ENCODE measurements around the gene CDH23.

CDH23 gene

GRCh38 chr10:71567006-71567405 is 170.3 kb downstream of the CDH23 start:
- TF ChIP-seq, protein P1, sequence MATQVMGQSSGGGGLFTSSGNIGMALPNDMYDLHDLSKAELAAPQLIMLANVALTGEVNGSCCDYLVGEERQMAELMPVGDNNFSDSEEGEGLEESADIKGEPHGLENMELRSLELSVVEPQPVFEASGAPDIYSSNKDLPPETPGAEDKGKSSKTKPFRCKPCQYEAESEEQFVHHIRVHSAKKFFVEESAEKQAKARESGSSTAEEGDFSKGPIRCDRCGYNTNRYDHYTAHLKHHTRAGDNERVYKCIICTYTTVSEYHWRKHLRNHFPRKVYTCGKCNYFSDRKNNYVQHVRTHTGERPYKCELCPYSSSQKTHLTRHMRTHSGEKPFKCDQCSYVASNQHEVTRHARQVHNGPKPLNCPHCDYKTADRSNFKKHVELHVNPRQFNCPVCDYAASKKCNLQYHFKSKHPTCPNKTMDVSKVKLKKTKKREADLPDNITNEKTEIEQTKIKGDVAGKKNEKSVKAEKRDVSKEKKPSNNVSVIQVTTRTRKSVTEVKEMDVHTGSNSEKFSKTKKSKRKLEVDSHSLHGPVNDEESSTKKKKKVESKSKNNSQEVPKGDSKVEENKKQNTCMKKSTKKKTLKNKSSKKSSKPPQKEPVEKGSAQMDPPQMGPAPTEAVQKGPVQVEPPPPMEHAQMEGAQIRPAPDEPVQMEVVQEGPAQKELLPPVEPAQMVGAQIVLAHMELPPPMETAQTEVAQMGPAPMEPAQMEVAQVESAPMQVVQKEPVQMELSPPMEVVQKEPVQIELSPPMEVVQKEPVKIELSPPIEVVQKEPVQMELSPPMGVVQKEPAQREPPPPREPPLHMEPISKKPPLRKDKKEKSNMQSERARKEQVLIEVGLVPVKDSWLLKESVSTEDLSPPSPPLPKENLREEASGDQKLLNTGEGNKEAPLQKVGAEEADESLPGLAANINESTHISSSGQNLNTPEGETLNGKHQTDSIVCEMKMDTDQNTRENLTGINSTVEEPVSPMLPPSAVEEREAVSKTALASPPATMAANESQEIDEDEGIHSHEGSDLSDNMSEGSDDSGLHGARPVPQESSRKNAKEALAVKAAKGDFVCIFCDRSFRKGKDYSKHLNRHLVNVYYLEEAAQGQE (IDR thresholded peaks at IDR 0.05; ENCODE audit: insufficient read depth in 1 of 2, low read depth in 2 of 2, low read length in 2 of 2): no peak
- TF ChIP-seq SIN3A (IDR thresholded peaks at IDR 0.05; ENCODE audit: borderline replicate concordance, insufficient read depth, low read length): no peak
- no peak for TF ChIP-seq POLR2AphosphoS5 (IDR thresholded peaks at IDR 0.05; ENCODE audit: low read depth, low read length)
- TF ChIP-seq FOXP2 (optimal IDR thresholded peaks at IDR 0.05; ENCODE audit: borderline replicate concordance, extremely low read depth, extremely low read length, insufficient read depth): no peak
- no peak for TF ChIP-seq TAF1 (IDR thresholded peaks at IDR 0.05; ENCODE audit: borderline replicate concordance, insufficient read depth, low read length)

- TF ChIP-seq SIN3A (IDR thresholded peaks at IDR 0.05; ENCODE audit: borderline replicate concordance, insufficient read depth, low read length) (no peak), TAF1 (IDR thresholded peaks at IDR 0.05; ENCODE audit: borderline replicate concordance, insufficient read depth, low read length) (no peak), FOXP2 (optimal IDR thresholded peaks at IDR 0.05; ENCODE audit: borderline replicate concordance, extremely low read depth, extremely low read length, insufficient read depth) (no peak), POLR2AphosphoS5 (IDR thresholded peaks at IDR 0.05; ENCODE audit: low read depth, low read length) (no peak)
- TF ChIP-seq, protein P1 (IDR thresholded peaks at IDR 0.05; ENCODE audit: insufficient read depth in 1 of 2, low read depth in 2 of 2, low read length in 2 of 2): no peak
Observed at GRCh38 chr10:71568896-71569492, 172.3 kb downstream of the CDH23 start.

DNA sequence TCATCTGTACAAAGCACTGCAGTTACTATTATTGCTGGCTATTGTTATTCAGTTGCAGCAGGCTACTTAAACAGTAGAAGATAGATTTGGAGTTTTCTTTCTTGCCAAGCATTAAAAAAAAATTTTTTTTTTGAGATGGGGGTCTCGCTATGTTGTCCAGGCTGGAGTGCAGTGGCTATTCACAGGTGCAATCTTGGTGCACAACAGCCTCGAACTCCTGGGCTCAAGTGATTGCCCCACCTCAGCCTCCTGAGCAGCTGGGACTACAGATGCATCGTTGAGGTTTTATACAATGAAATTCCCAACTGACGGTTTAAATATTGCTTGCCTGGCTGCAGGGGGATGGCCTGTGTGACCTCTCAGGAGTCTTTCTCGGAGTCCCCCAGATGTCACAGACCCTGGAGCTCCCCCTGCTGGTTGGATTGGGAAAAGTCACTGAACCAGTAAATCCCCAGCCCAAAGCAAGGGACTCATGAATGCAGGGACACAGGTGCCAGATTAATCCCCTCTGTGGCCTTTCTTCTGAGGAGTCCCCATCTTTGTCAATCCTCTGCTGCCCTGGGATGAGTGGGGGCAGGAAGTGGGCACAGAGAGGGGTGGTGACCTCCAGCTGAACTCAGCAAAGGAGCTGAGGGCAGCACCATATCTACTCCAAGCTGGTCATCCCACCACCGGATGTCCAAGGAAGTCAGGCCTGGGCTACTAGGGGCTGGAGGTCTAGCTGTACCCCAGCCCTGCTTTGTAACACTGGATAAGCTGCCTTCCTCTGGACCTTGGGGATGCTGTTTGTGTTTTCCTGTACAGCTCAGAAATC is 173.3 kb downstream of the CDH23 start:
- TF ChIP-seq SIN3A (IDR thresholded peaks at IDR 0.05; ENCODE audit: borderline replicate concordance, insufficient read depth, low read length) (no peak), POLR2AphosphoS5 (IDR thresholded peaks at IDR 0.05; ENCODE audit: low read depth, low read length) (no peak), FOXP2 (optimal IDR thresholded peaks at IDR 0.05; ENCODE audit: borderline replicate concordance, extremely low read depth, extremely low read length, insufficient read depth) (no peak), TAF1 (IDR thresholded peaks at IDR 0.05; ENCODE audit: borderline replicate concordance, insufficient read depth, low read length) (no peak)
- TF ChIP-seq, protein P1 (IDR thresholded peaks at IDR 0.05; ENCODE audit: insufficient read depth in 1 of 2, low read depth in 2 of 2, low read length in 2 of 2): no peak

DNA sequence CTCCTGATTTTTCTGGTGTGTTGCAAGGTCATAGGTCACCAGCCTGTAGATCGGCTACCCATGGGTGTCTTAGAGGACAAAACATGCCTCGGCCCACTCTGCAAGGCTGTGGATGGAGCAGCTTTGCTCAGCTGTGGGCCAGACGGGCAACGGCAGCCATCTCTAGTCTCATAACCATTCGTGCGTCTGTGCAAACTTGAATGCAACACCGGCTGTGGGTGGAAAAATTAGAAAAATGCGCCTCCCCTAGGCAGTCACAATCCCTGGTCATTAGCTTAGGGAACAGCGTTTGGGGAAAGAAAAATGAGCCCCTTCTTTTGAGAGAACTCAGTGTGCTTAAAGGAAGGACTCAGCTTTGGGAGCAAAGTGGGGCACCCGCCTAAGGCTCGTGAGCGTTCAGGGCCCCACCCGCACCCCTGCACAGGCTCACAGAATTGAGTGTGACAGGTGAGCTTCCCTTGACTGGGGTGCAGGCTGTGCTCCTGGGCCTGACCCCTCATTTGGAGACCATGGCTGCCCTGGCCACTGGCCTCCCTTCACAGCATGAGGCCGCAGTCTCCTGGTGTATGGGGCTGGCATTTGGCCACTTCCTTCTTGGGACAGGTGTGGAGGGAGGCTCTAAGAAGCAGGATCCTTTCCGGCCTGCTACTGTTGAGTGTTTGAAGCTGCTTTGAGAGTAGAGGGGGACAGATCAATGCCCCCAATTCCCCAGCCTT is 174.9 kb downstream of the CDH23 start:
- TF ChIP-seq FOXP2 (optimal IDR thresholded peaks at IDR 0.05; ENCODE audit: borderline replicate concordance, extremely low read depth, extremely low read length, insufficient read depth) (no peak), SIN3A (IDR thresholded peaks at IDR 0.05; ENCODE audit: borderline replicate concordance, insufficient read depth, low read length) (no peak), POLR2AphosphoS5 (IDR thresholded peaks at IDR 0.05; ENCODE audit: low read depth, low read length) (no peak)

DNA sequence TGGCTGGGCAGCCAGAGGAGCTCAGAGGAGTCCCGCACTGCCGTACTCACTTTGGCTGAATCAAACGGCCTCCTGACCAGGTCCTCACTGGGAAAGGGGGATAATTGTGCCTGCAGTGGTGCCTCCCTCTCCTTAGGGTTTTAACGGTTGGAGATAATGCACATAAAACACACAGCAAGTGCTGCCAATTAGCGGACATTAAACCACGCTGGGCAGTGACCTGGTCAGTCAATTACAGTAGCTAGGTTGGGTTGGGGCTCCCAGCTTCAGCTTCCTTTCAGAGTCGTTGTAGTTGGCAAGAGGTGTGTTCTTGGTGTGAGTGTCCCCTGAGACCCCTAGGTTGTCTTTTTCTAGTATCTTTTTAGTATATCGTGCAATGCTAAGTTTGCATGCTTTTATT is 176.2 kb downstream of the CDH23 start:
- TF ChIP-seq SIN3A (IDR thresholded peaks at IDR 0.05; ENCODE audit: borderline replicate concordance, insufficient read depth, low read length) (no peak), FOXP2 (optimal IDR thresholded peaks at IDR 0.05; ENCODE audit: borderline replicate concordance, extremely low read depth, extremely low read length, insufficient read depth) (no peak), TAF1 (IDR thresholded peaks at IDR 0.05; ENCODE audit: borderline replicate concordance, insufficient read depth, low read length) (no peak), POLR2AphosphoS5 (IDR thresholded peaks at IDR 0.05; ENCODE audit: low read depth, low read length) (no peak)
- TF ChIP-seq, protein P1 (IDR thresholded peaks at IDR 0.05; ENCODE audit: insufficient read depth in 1 of 2, low read depth in 2 of 2, low read length in 2 of 2): no peak
